ENCODE data around the gene LIX1. TPM values are rescaled to one million over a fixed set of nuclear protein-coding genes. Genes with fewer than 3 reads are reported as not detected.
A peak's percentile ranks its signal among the peaks of the same experiment; 100 is the strongest.

LIX1 gene
- total RNA-seq, 1 donor from 2014 or later, result 164 TPM

DNA sequence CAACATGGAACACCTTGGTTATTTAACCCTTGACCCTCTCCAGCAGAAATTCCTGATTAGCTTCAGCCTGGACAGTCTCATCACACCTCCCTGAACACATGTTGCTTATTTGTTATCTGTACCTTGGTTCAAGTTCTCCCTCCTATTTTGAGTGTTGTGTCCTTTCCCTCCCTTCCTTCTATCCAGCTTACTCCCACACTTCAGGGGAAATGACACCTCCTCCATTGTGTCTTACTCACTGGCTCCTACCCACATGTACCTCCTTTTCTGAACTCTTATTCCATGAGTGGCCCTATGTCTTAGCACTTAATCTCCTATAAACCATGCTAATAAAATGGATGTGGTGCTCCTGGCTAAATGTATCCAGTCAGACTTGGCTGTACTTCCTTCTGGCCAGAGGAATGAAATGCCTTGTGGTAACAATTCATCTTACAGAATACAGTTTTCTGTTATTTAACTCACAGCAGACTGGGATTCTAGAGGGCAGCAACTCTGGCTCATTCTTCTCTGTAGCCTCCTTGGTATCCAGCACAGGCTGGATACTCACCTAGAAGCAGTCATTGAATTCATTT lies 11.2 kb downstream of the LIX1 start:
- Mint-ChIP-seq H3K27me3 (ENCODE audit: insufficient read depth, low read depth) (no peaks in the 10 kb centered on the region), H3K4me3 (no peak overlapping the region)

GRCh38 chr5:97127727-97128126 lies 14.7 kb downstream of the LIX1 start:
- Mint-ChIP-seq H3K4me3 (no peak overlapping the region), H3K36me3 (peaks cover 68% of the 10 kb centered on the region), H3K9me3 (peaks cover 17% of the 10 kb centered on the region), H3K27me3 (ENCODE audit: insufficient read depth, low read depth) (no peaks in the 10 kb centered on the region), H3K4me1 (peaks cover 15% of the 10 kb centered on the region), H3K27ac (no peak overlapping the region)
- Histone ChIP-seq H3K9ac (no peak overlapping the region), H3K27ac (no peak overlapping the region), H3K79me2 (ENCODE audit: low read depth) (peaks cover 78% of the 10 kb centered on the region), H3K27me3 (no peaks in the 10 kb centered on the region), H3K36me3 (peaks cover 19% of the 10 kb centered on the region), H4K20me1 (ENCODE audit: low read depth) (peaks cover 13% of the 10 kb centered on the region), H3K4me1 (peaks cover 31% of the 10 kb centered on the region), H2AFZ (replicated peaks) (no peak overlapping the region), H3K4me2 (no peak overlapping the region), H3F3A (ENCODE audit: low read depth) (no peaks in the 10 kb centered on the region), H3K9me3 (ENCODE audit: low read depth) (no peaks in the 10 kb centered on the region), H3K4me3 (no peak overlapping the region)
- TF ChIP-seq EZH2 (IDR thresholded peaks at IDR 0.05) (no peak), EZH2phosphoT487 (IDR thresholded peaks at IDR 0.05) (no peak)
- TF ChIP-seq, protein P1, sequence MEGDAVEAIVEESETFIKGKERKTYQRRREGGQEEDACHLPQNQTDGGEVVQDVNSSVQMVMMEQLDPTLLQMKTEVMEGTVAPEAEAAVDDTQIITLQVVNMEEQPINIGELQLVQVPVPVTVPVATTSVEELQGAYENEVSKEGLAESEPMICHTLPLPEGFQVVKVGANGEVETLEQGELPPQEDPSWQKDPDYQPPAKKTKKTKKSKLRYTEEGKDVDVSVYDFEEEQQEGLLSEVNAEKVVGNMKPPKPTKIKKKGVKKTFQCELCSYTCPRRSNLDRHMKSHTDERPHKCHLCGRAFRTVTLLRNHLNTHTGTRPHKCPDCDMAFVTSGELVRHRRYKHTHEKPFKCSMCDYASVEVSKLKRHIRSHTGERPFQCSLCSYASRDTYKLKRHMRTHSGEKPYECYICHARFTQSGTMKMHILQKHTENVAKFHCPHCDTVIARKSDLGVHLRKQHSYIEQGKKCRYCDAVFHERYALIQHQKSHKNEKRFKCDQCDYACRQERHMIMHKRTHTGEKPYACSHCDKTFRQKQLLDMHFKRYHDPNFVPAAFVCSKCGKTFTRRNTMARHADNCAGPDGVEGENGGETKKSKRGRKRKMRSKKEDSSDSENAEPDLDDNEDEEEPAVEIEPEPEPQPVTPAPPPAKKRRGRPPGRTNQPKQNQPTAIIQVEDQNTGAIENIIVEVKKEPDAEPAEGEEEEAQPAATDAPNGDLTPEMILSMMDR (IDR thresholded peaks at IDR 0.05), result no peak
- no peak for DNase-seq (ENCODE audit: low spot score)

More for the DNA sequence above, 11.2 kb downstream of the LIX1 start:
- H3K9me3 ChIP-seq (ENCODE audit: low read depth), result no peaks in the 10 kb centered on the region
- H3K4me3 ChIP-seq, result no peak overlapping the region
- no peak for TF ChIP-seq EZH2 (IDR thresholded peaks at IDR 0.05)
- TF ChIP-seq EZH2phosphoT487 (IDR thresholded peaks at IDR 0.05), result no peak
- TF ChIP-seq, protein P1 (IDR thresholded peaks at IDR 0.05), result no peak
- H3K36me3 Mint-ChIP-seq, result peaks cover 64% of the 10 kb centered on the region
- H3K36me3 ChIP-seq, result peaks cover 7% of the 10 kb centered on the region
- H3K9ac ChIP-seq, result no peak overlapping the region
- H3K9me3 Mint-ChIP-seq, result peaks cover 9% of the 10 kb centered on the region
- no peak overlapping the region for H3K27ac Mint-ChIP-seq
- no peak overlapping the region for H3K27ac ChIP-seq
- H3K27me3 ChIP-seq, result no peaks in the 10 kb centered on the region
- peaks cover 28% of the 10 kb centered on the region for H4K20me1 ChIP-seq (ENCODE audit: low read depth)
- H3F3A ChIP-seq (ENCODE audit: low read depth), result peaks cover 22% of the 10 kb centered on the region
- DNase-seq (ENCODE audit: low spot score), result no peak
- peak overlapping the region; percentile 63 for H3K4me2 ChIP-seq
- peaks cover 61% of the 10 kb centered on the region for H3K4me1 ChIP-seq
- no peak overlapping the region for H2AFZ ChIP-seq (replicated peaks)
- peaks cover 34% of the 10 kb centered on the region for H3K4me1 Mint-ChIP-seq
- peaks cover 95% of the 10 kb centered on the region for H3K79me2 ChIP-seq (ENCODE audit: low read depth)

GRCh38 chr5:97125125-97125683 lies 17.2 kb downstream of the LIX1 start:
- Mint-ChIP-seq H3K4me3 (no peak overlapping the region), H3K27ac (no peak overlapping the region), H3K9me3 (peaks cover 13% of the 10 kb centered on the region), H3K4me1 (peaks cover 4% of the 10 kb centered on the region), H3K27me3 (ENCODE audit: insufficient read depth, low read depth) (no peaks in the 10 kb centered on the region), H3K36me3 (peaks cover 48% of the 10 kb centered on the region)
- no peak overlapping the region for H3K4me2 ChIP-seq
- H3K9me3 ChIP-seq (ENCODE audit: low read depth), result no peaks in the 10 kb centered on the region
- H4K20me1 ChIP-seq (ENCODE audit: low read depth), result peaks cover 12% of the 10 kb centered on the region
- no peak overlapping the region for H3K9ac ChIP-seq
- peaks cover 23% of the 10 kb centered on the region for H3K36me3 ChIP-seq
- no peaks in the 10 kb centered on the region for H3K27me3 ChIP-seq
- H3K79me2 ChIP-seq (ENCODE audit: low read depth), result peaks cover 53% of the 10 kb centered on the region
- H3K27ac ChIP-seq, result no peak overlapping the region
- TF ChIP-seq, protein P1 (IDR thresholded peaks at IDR 0.05), result no peak
- TF ChIP-seq EZH2 (IDR thresholded peaks at IDR 0.05) (no peak), EZH2phosphoT487 (IDR thresholded peaks at IDR 0.05) (no peak)
- H3K4me1 ChIP-seq, result peaks cover 25% of the 10 kb centered on the region
- H3F3A ChIP-seq (ENCODE audit: low read depth), result peaks cover 11% of the 10 kb centered on the region
- no peak for DNase-seq (ENCODE audit: low spot score)
- H2AFZ ChIP-seq (replicated peaks), result no peak overlapping the region
- H3K4me3 ChIP-seq, result no peak overlapping the region
